H1 (cell line): Measurements from ENCODE around the gene PRDM2. TPM values are rescaled to one million over a fixed set of nuclear protein-coding genes. Genes with fewer than 3 reads are reported as not detected.
A peak's percentile ranks its signal among the peaks of the same experiment; 100 is the strongest.

Source experiments
- CTCF ChIA-PET: fragments of 300-600 bp; sonication (Branson Sonifier 250); formaldehyde crosslinking; loops from one replicate; lab custom pipeline; 2021; ENCODE audit not compliant: partially characterized antibody; lab: Charles Lee
- POLR2A ChIA-PET: fragments of 300-600 bp; sonication (Branson Sonifier 250); formaldehyde crosslinking; loops from one replicate; lab custom pipeline; 2021; ENCODE audit warnings: inconsistent platforms; ENCODE audit not compliant: partially characterized antibody; lab: Charles Lee
- DNase-seq, 2 experiments: peaks; one replicate each; pipeline versions ENCODE4 v3.0.0 to v3.0.0-alpha.2; 2010 to 2022; ENCODE audit warnings: low spot score in 2 of 2, low read depth in 1 of 2, mixed read lengths in 1 of 2
- FAIRE-seq: peaks from 2 replicates; lab custom pipeline; 2011; peaks lifted over from hg19 to GRCh38; lab: Jason Lieb, UNC
- H2AFZ ChIP-seq: 2 replicates; pipeline ENCODE4 v1.8.1; 2012; ENCODE audit warnings: low read length, inconsistent platforms
- H2AK5ac ChIP-seq: 2 replicates; pipeline ENCODE4 v1.6.1; 2013; ENCODE audit warnings: low read depth, low read length
- H2BK120ac ChIP-seq: replicated peaks from 2 replicates; pipeline ENCODE3; 2013; ENCODE audit warnings: low read depth, low read length, inconsistent platforms
- H2BK12ac ChIP-seq: 2 replicates; pipeline ENCODE4 v1.6.1; 2013; ENCODE audit warnings: low read depth, low read length
- H2BK15ac ChIP-seq: 2 replicates; pipeline ENCODE4 v1.6.1; 2013; ENCODE audit warnings: low read length
- H2BK20ac ChIP-seq: 2 replicates; pipeline ENCODE4 v1.6.1; 2013; ENCODE audit warnings: low read length
- H2BK5ac ChIP-seq: 2 replicates; pipeline ENCODE4 v1.6.1; 2013; ENCODE audit warnings: low read depth, low read length
- H3K14ac ChIP-seq: 2 replicates; pipeline ENCODE4 v1.6.1; 2013; ENCODE audit warnings: inconsistent platforms; ENCODE audit not compliant: insufficient read length
- H3K18ac ChIP-seq: 2 replicates; pipeline ENCODE4 v1.6.1; 2013; ENCODE audit warnings: low read length; ENCODE audit errors: extremely low read depth
- H3K23ac ChIP-seq: 2 replicates; pipeline ENCODE4 v1.6.1; 2013; ENCODE audit warnings: inconsistent platforms; ENCODE audit not compliant: insufficient read length
- H3K23me2 ChIP-seq: 2 replicates; pipeline ENCODE4 v1.6.1; 2013; ENCODE audit warnings: low read depth, low read length
- H3K27ac ChIP-seq: 2 replicates; pipeline ENCODE4 v1.6.1; 2011; ENCODE audit warnings: low read depth, low read length, inconsistent platforms
- H3K27me3 ChIP-seq, 4 experiments: replicated peaks in 1 of 4; 1 replicate in 1 of 4; 2 replicates in 3 of 4; pipeline versions ENCODE4 v1.6.1 to v1.8.1; 2011 to 2013; ENCODE audit warnings: low read length in 3 of 4, mild to moderate bottlenecking in 3 of 4, inconsistent platforms in 2 of 4, mixed read lengths in 2 of 4, moderate library complexity in 1 of 4; ENCODE audit not compliant: control insufficient read depth in 3 of 4, insufficient read depth in 3 of 4; ENCODE audit errors: extremely low read depth in 1 of 4
- H3K36me3 ChIP-seq, 4 experiments: 2 replicates each; pipeline versions ENCODE4 v1.6.1 to v1.8.1; 2011 to 2013; ENCODE audit warnings: mild to moderate bottlenecking in 4 of 4, low read length in 3 of 4, moderate library complexity in 2 of 4, control low read depth in 1 of 4, inconsistent platforms in 1 of 4; ENCODE audit not compliant: insufficient read depth in 4 of 4, control insufficient read depth in 2 of 4
- H3K4ac ChIP-seq: replicated peaks from 2 replicates; pipeline ENCODE3; 2013; ENCODE audit warnings: low read length, low read depth, mixed read lengths, inconsistent platforms; ENCODE audit not compliant: insufficient read length
- H3K4me1 ChIP-seq, 4 experiments: replicated peaks in 1 of 4; 1 replicate in 1 of 4; 2 replicates in 3 of 4; pipeline versions ENCODE4 v1.6.1 to v1.8.1; 2011 to 2013; ENCODE audit warnings: low read length in 3 of 4, inconsistent platforms in 2 of 4, mixed read lengths in 1 of 4; ENCODE audit not compliant: insufficient read depth in 4 of 4, control insufficient read depth in 3 of 4
- H3K4me2 ChIP-seq, 2 experiments: 2 replicates each; pipeline versions ENCODE4 v1.6.1 to v1.8.1; 2011 to 2013; ENCODE audit warnings: low read depth in 2 of 2, low read length in 2 of 2, control low read depth in 1 of 2, inconsistent platforms in 1 of 2, mild to moderate bottlenecking in 1 of 2; ENCODE audit not compliant: insufficient read depth in 1 of 2
- H3K4me3 ChIP-seq, 4 experiments: fragments of 200-600, 300-600 bp in 1 of 4; sonication (generic), shearing (Covaris generic), sonication (Bioruptor Twin) in 1 of 4; 2 replicates each; pipeline versions ENCODE4 v1.5.1 to v1.8.1; 2011 to 2016; ENCODE audit warnings: low read length in 4 of 4, low read depth in 3 of 4, control low read depth in 2 of 4, inconsistent platforms in 2 of 4, mild to moderate bottlenecking in 2 of 4, mixed read lengths in 1 of 4, moderate library complexity in 1 of 4; ENCODE audit not compliant: insufficient read depth in 2 of 4; ENCODE audit errors: extremely low read depth in 1 of 4
- H3K56ac ChIP-seq: replicated peaks from 2 replicates; pipeline ENCODE3; 2013; ENCODE audit warnings: low read depth, mild to moderate bottlenecking, mixed read lengths, low read length, inconsistent platforms; ENCODE audit not compliant: insufficient read length
- H3K79me1 ChIP-seq: 2 replicates; pipeline ENCODE4 v1.6.1; 2013; ENCODE audit warnings: low read depth, low read length, control low read depth
- H3K79me2 ChIP-seq, 2 experiments: 2 replicates each; pipeline versions ENCODE4 v1.6.1 to v1.8.1; 2012 to 2013; ENCODE audit warnings: low read length in 2 of 2, mild to moderate bottlenecking in 2 of 2, inconsistent platforms in 1 of 2; ENCODE audit not compliant: insufficient read depth in 2 of 2, control insufficient read depth in 1 of 2
- H3K9ac ChIP-seq, 4 experiments: replicated peaks in 1 of 4; 1 replicate in 1 of 4; 2 replicates in 3 of 4; pipeline versions ENCODE4 v1.6.1 to v1.8.1; 2011 to 2013; ENCODE audit warnings: low read depth in 3 of 4, low read length in 3 of 4, control low read depth in 2 of 4, mild to moderate bottlenecking in 2 of 4, moderate library complexity in 2 of 4, inconsistent platforms in 1 of 4; ENCODE audit errors: extremely low read depth in 1 of 4
- H3K9me3 ChIP-seq, 2 experiments: 2 replicates each; pipeline versions ENCODE4 v1.6.1 to v1.8.1; 2012 to 2013; ENCODE audit warnings: mild to moderate bottlenecking in 2 of 2, moderate library complexity in 2 of 2, control low read depth in 1 of 2, inconsistent platforms in 1 of 2, low read depth in 1 of 2, low read length in 1 of 2, mixed read lengths in 1 of 2; ENCODE audit not compliant: insufficient read depth in 2 of 2
- H4K20me1 ChIP-seq, 2 experiments: replicated peaks in 1 of 2; 2 replicates each; pipeline versions ENCODE3 to v1.8.1; 2011 to 2013; ENCODE audit warnings: inconsistent platforms in 2 of 2, low read length in 2 of 2, mild to moderate bottlenecking in 1 of 2; ENCODE audit not compliant: insufficient read depth in 2 of 2, control insufficient read depth in 1 of 2
- H4K5ac ChIP-seq: 2 replicates; pipeline ENCODE4 v1.6.1; 2013; ENCODE audit warnings: low read length, low read depth, mixed read lengths, inconsistent platforms; ENCODE audit not compliant: insufficient read length
- H4K8ac ChIP-seq: 2 replicates; pipeline ENCODE4 v1.8.0; 2013; ENCODE audit warnings: mild to moderate bottlenecking, moderate library complexity, low read length, inconsistent platforms; ENCODE audit not compliant: insufficient read depth; ENCODE audit errors: extremely low read depth
- H4K91ac ChIP-seq: replicated peaks from 2 replicates; pipeline ENCODE3; 2013; ENCODE audit warnings: low read length, mixed read lengths, inconsistent platforms; ENCODE audit not compliant: insufficient read length
- NRF1 ChIP-seq: IDR thresholded peaks from 2 replicates; pipeline ENCODE4 v1.6.1; 2011; ENCODE audit warnings: mild to moderate bottlenecking, low read depth, low read length, improper control_type of control experiment
- SP4 ChIP-seq: IDR thresholded peaks from 2 replicates; pipeline ENCODE4 v1.6.1; 2012; ENCODE audit warnings: low read length, inconsistent platforms
- USF2 ChIP-seq: IDR thresholded peaks from 2 replicates; pipeline ENCODE4 v1.6.1; 2011; ENCODE audit warnings: low read length, improper control_type of control experiment
- WGBS, 2 experiments: shearing (Covaris generic) in 1 of 2; methylation state at CpG; one replicate each; pipeline versions ENCODE4 v1.1.6 to v1.1.7; 2013 to 2015; ENCODE audit warnings: low lambda C conversion rate in 2 of 2, mixed read lengths in 2 of 2, inconsistent platforms in 1 of 2, low coverage in 1 of 2, missing lambda C conversion rate in 1 of 2; ENCODE audit not compliant: insufficient replicate concordance in 2 of 2, insufficient coverage in 1 of 2, insufficient read length in 1 of 2; ENCODE audit errors: extremely low coverage in 1 of 2, missing lambda C conversion rate in 1 of 2; 5-methylcytosine and 5-hydroxymethylcytosine counted together
- polyA plus RNA-seq, 7 experiments: library from polyadenylated mRNA; depleted of rRNA in 3 of 7; stranded (reverse) in 5 of 7; unstranded in 2 of 7; fragments of >200 nt in 5 of 7; fragments of 200-250 nt in 2 of 7; gene quantifications; 1 replicate in 5 of 7; 2 replicates in 1 of 7; 4 replicates in 1 of 7; pipeline versions ENCODE4 v1.2.1 to v1.2.3, GENCODE V29; 2011 to 2013; ENCODE audit warnings: missing spikeins in 2 of 7, mixed read lengths in 2 of 7
- total RNA-seq: library from RNA; stranded (reverse); fragmentation: NEBNext Ultra II Directional; extraction: Animal tissue kit (Norgen Biotek cat#: 25700); gene quantifications from 2 replicates; pipeline ENCODE4 v1.2.1, GENCODE V29; 2021

Gene PRDM2
- total and polyA plus RNA-seq, 2 of the 8 experiments (the other 6 are each of a cell fraction or from before 2014, with no cell fraction given): 5.8 to 21.2 TPM

- peak overlapping the region; percentile 91 for H2AFZ ChIP-seq
Measured at GRCh38 chr1:13829152-13829769, 129.3 kb downstream of the PRDM2 start.

More at GRCh38 chr1:13829152-13829769, 129.3 kb downstream of the PRDM2 start:
- TF ChIP-seq NRF1 (no peak), USF2 (peak; percentile 22; the same call in 1 of the 2 replicates), SP4 (no peak)
- Histone ChIP-seq H3K36me3 (no peaks in the 10 kb centered on the region), H2BK120ac (no peak overlapping the region), H3K27ac (no peak overlapping the region), H3K79me1 (no peaks in the 10 kb centered on the region), H3K4me2 (0 out of 4 replicates have a peak overlapping the region, but pooled peaks of 1 of the 2 experiments have one; percentile 22), H3K14ac (no peak overlapping the region), H3K18ac (peak overlapping the region; percentile 85), H2BK12ac (no peak overlapping the region; the same call in 1 of the 2 replicates), H3K56ac (no peak overlapping the region), H3K4me3 (no peak overlapping the region), H4K5ac (no peak overlapping the region), H2BK15ac (no peak overlapping the region), H3K27me3 (peaks cover 0 to 2% (median 0%) of the 10 kb centered on the region in 4 experiments; a peak in 2 of 7 replicates), H4K20me1 (no peaks in the 10 kb centered on the region), H3K4ac (no peak overlapping the region), H2BK20ac (no peak overlapping the region), H3K23me2 (no peaks in the 10 kb centered on the region; the same call in 1 of the 2 replicates), H3K9ac (no peak overlapping the region), H4K8ac (peak overlapping the region; percentile 90; the same call in 1 of the 2 replicates), H4K91ac (peak overlapping the region; percentile 31), H3K79me2 (no peaks in the 10 kb centered on the region), H2BK5ac (no peak overlapping the region), H3K4me1 (no peaks in the 10 kb centered on the region; a peak in 1 of 7 replicates), H3K23ac (no peak overlapping the region), H2AK5ac (no peak overlapping the region), H3K9me3 (no peaks in the 10 kb centered on the region; a peak in 1 of 4 replicates)
- ChIA-PET POLR2A (no interaction called here), CTCF (interaction anchor here (0.5 to 4.6 kb wide), 18 partner anchors 11 to 207 kb away, joined by 3 to 30 read pairs (median 3); no protein-coding TSS in a partner anchor)
- 85% methylated on average over 9 of the region's 10 CpGs; no CpG with 5 or more reads in 1 of the 2 experiments for WGBS, 2 experiments
- DNase-seq (no peak), FAIRE-seq (no peak)
